Cardiac muscle cell (in vitro differentiated cells and primary cell): ENCODE results near the gene C5AR2. TPM values are rescaled to one million over a fixed set of nuclear protein-coding genes. Genes with fewer than 3 reads are reported as not detected.
"Not testable (repeated sequence)": the region's sequence is repeated elsewhere in the genome, so short reads cannot be mapped to it uniquely, and the experiment has no call there.

Experiments
- DNase-seq, 2 donors: peaks; one replicate each; pipeline versions ENCODE4 v3.0.0 to v3.0.0-alpha.2; 2010 to 2017; ENCODE audit warnings: low read depth in 1 of 2, low spot score in 1 of 2
- H3K27ac ChIP-seq: fragments of 200-600 bp; sonication (generic); 2 replicates; pipeline ENCODE4 v1.5.1; 2016
- H3K27me3 ChIP-seq: fragments of 200-600 bp; sonication (generic); 2 replicates; pipeline ENCODE4 v1.6.0; 2016; ENCODE audit warnings: control low read depth
- H3K36me3 ChIP-seq: fragments of 200-600 bp; sonication (generic); 2 replicates; pipeline ENCODE4 v1.5.1; 2016; ENCODE audit warnings: control low read depth
- H3K4me1 ChIP-seq: fragments of 200-600 bp; sonication (generic); 2 replicates; pipeline ENCODE4 v1.8.1; 2017; ENCODE audit warnings: low read depth, mild to moderate bottlenecking, mixed run types
- H3K4me3 ChIP-seq: fragments of 200-600 bp; sonication (generic); 2 replicates; pipeline ENCODE4 v1.5.1; 2016; ENCODE audit warnings: mild to moderate bottlenecking
- H3K9me3 ChIP-seq: fragments of 200-600 bp; sonication (generic); 2 replicates; pipeline ENCODE4 v1.5.1; 2017; ENCODE audit warnings: low read depth, mild to moderate bottlenecking, control low read depth
- polyA plus RNA-seq: library from polyadenylated mRNA; unstranded; fragments of >200 nt; fragmentation: Nextera tagmentation; extraction: Ambion mirVana; gene quantifications from 2 replicates; pipeline ENCODE4 v1.2.1, GENCODE V29; 2016
- total RNA-seq: library from RNA; depleted of rRNA; stranded (reverse); fragments of >200 nt; gene quantifications from 2 replicates; pipeline ENCODE4 v1.2.3, GENCODE V29; 2016
- TF ChIP-seq, protein P1 (sequence below): IDR thresholded peaks from 2 replicates; pipeline ENCODE4 v1.5.1; 2012; ENCODE audit warnings: low read depth, mild to moderate bottlenecking, low read length

C5AR2 gene
- total and polyA plus RNA-seq, 2 experiments from 2014 or later: not detected

DNA sequence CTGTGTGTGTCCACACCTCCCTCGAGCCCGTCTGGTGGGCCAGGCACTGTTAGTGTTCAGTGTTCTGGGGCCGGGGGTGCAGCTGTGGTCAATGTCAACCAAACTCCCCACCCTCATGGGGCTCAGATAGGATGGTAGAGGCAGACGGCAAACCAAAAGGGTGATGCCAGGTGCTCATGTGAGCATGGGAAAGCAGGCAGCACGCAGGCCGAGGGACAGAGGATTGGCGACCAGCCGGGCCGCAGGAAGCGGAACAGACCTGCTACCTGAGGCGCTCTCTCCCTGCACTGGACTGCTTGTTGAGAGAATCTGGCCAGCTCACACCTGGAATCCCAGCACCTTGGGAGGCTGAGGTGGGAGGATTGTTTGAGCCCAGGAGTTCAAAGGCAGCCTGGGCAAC, 46.3 kb downstream of the C5AR2 start:
- Histone ChIP-seq H3K27me3 (no peaks in the 10 kb centered on the region), H3K36me3 (peaks cover 31% of the 10 kb centered on the region), H3K4me1 (no peaks in the 10 kb centered on the region), H3K9me3 (no peaks in the 10 kb centered on the region), H3K4me3 (no peak overlapping the region), H3K27ac (no peak overlapping the region)
- TF ChIP-seq, protein P1, sequence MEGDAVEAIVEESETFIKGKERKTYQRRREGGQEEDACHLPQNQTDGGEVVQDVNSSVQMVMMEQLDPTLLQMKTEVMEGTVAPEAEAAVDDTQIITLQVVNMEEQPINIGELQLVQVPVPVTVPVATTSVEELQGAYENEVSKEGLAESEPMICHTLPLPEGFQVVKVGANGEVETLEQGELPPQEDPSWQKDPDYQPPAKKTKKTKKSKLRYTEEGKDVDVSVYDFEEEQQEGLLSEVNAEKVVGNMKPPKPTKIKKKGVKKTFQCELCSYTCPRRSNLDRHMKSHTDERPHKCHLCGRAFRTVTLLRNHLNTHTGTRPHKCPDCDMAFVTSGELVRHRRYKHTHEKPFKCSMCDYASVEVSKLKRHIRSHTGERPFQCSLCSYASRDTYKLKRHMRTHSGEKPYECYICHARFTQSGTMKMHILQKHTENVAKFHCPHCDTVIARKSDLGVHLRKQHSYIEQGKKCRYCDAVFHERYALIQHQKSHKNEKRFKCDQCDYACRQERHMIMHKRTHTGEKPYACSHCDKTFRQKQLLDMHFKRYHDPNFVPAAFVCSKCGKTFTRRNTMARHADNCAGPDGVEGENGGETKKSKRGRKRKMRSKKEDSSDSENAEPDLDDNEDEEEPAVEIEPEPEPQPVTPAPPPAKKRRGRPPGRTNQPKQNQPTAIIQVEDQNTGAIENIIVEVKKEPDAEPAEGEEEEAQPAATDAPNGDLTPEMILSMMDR: no peak
- no peak for DNase-seq

DNA sequence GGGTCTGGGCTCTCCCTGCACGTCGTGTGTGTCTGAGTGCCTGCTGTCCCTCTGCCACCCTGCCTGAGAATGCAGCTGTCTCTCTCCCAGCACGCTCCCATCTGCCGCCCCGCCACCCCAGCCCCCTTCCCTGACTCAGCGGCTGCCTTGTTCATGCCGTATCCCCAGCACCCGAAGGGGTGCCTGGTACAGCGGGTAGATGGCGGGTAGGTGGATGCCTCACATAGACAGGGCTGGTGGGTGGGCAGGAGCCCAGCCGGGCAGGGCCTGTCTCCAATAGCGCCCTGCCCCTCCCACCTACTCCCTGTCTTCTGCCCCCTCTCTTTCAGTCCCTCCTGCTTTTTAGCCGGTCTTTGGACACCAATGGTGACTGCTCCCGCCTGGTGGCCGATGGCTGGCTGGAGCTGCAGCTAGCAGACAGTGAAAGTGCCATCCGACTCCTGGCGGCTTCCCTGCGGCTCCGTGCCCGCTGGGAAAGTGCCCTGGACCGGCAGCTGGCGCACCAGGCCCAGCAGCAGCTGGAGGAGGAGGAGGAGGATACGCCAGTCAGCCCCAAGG, 47.5 kb downstream of the C5AR2 start:
- no peak overlapping the region for H3K4me3 ChIP-seq
- no peak for DNase-seq
- no peak overlapping the region for H3K27ac ChIP-seq
- TF ChIP-seq, protein P1: no peak
- no peaks in the 10 kb centered on the region for H3K4me1 ChIP-seq
- H3K36me3 ChIP-seq: peaks cover 25% of the 10 kb centered on the region
- no peaks in the 10 kb centered on the region for H3K27me3 ChIP-seq
- no peaks in the 10 kb centered on the region for H3K9me3 ChIP-seq

DNA sequence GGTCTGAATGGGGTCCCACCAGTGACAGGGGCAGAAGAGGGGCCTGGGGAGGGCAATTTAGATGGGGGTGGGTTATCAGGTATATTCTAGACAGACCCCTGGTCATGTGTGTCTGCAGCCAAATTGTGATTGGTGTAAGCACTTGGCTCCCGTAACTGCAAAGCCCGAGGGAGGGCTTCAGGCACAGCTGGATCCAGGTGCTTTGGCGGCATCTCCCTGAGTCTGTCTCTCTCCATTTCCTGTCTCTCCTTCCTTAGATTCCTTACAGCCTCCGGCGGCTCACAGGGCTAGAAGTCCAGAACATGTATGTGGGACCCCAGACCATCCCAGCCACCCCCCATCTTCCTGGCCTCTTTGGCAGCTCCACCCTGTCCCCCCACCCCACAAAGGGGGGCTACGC, 48.6 kb downstream of the C5AR2 start:
- DNase-seq: no peak
- Histone ChIP-seq H3K4me1 (no peaks in the 10 kb centered on the region), H3K4me3 (no peak overlapping the region), H3K27ac (no peak overlapping the region), H3K27me3 (no peaks in the 10 kb centered on the region), H3K36me3 (peaks cover 21% of the 10 kb centered on the region), H3K9me3 (no peaks in the 10 kb centered on the region)
- TF ChIP-seq, protein P1: no peak

DNA sequence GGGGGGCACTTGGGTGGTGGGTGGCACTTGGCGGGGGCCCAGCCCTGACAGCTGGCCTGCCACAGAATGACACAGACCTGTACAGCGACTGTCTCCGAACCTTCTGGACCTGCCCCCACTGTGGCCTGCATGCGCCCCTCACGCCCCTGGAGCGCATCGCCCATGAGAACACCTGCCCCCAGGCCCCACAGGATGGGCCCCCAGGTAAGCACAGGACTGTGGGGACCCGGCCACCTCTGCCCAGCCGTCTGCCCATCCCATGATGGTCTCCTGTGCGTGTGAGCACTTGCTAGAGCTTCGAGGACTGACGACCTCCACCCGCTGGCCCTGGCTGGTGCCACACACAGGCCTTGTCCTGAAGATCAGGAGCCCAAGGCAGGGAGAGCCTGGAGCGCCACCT, 49.1 kb downstream of the C5AR2 start:
- Histone ChIP-seq H3K36me3 (peaks cover 21% of the 10 kb centered on the region), H3K9me3 (no peaks in the 10 kb centered on the region), H3K4me1 (no peaks in the 10 kb centered on the region), H3K27ac (no peak overlapping the region), H3K27me3 (no peaks in the 10 kb centered on the region), H3K4me3 (no peak overlapping the region)
- TF ChIP-seq, protein P1: no peak
- no peak for DNase-seq

DNA sequence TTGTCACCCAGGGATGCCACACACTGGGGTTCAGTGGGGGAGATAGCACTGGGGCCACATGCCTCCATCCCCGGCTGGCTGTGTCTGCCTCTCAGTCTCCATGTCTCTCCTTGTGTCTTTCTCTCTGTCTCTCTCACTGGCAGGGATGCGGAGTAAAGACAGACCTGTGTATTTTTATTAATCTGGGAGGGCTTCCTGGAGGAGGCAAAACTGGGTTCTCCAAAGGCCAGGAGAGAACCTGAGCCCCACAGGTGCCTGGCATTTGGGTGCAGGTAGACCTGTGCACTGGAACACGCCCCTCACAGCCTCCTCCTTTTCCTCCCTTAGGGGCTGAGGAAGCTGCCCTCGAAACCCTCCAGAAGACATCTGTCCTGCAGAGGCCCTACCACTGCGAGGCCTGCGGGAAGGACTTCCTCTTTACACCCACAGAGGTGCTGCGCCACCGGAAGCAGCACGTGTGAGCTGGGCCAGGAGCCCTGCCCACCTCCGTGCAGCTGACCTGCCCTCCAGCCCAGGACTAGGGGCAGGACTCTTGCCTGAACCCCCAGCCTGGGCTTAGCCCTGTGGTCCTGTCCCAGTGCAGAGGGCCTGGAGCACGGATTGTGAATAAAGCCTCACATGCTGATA, 49.8 kb downstream of the C5AR2 start:
- H3K4me1 ChIP-seq: no peaks in the 10 kb centered on the region
- TF ChIP-seq, protein P1: no peak
- no peak for DNase-seq
- H3K4me3 ChIP-seq: no peak overlapping the region
- H3K27me3 ChIP-seq: no peaks in the 10 kb centered on the region
- H3K9me3 ChIP-seq: no peaks in the 10 kb centered on the region
- no peak overlapping the region for H3K27ac ChIP-seq
- H3K36me3 ChIP-seq: peaks cover 15% of the 10 kb centered on the region

DNA sequence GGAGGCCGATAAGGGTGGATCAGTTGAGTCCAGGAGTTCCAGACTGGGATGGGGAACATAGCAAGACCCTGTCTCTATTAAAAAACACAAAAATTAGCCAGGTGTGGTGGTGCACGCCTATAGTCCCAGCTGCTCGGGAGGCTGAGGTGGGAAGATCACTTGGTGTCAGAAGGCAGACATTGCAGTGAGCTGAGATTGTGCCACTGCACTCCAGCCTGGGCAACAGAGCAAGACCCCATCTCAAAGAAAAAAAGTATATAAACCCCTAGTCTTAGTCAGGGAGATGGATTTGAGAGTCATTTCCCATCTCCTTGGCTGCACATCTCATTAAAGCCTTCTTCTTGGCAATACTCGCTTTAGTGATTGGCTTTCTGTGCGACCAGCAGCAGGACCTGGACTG, 51.9 kb downstream of the C5AR2 start:
- H3K36me3 ChIP-seq: peaks cover 13% of the 10 kb centered on the region
- H3K9me3 ChIP-seq, H3K4me3 ChIP-seq, H3K27me3 ChIP-seq, H3K27ac ChIP-seq, DNase-seq, H3K4me1 ChIP-seq: not testable (repeated sequence)

DNA sequence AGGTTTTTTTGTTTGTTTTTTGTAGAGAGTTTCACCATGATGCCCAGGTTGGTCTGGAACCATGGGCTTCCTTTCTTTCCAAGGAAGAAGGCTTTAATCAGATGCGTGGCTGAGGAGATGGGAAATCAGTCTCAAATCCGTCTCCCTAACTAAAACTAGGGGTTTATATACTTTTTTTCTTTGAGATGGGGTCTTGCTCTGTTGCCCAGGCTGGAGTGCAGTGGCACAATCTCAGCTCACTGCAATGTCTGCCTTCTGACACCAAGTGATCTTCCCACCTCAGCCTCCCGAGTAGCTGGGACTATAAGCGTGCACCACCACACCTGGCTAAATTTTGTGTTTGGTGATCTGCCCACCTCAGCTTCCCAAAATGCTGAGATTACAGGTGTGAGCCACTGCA, 52.6 kb downstream of the C5AR2 start:
- H3K27me3 ChIP-seq, H3K9me3 ChIP-seq, H3K4me1 ChIP-seq, H3K27ac ChIP-seq, H3K4me3 ChIP-seq, DNase-seq: not testable (repeated sequence)
- H3K36me3 ChIP-seq: peaks cover 13% of the 10 kb centered on the region

DNA sequence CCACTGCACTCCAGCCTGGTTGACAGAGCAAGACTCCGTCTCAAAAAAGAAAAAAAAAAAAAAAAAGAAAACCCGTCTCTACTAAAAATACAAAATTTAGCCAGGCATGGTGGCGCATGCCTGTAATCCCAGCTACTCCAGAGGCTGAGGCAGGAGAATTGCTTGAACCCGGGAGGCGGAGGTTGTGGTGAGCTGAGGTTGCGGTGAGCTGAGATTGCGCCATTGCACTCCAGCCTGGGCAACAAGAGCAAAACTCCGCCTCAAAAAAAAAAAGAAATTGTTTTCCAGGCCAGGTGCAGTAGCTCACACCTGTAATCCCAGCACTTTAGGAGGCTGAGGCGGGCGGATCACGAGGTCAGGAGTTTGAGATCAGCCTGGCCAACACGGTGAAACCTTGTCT, 54.6 kb downstream of the C5AR2 start:
- not testable (repeated sequence) for H3K27me3 ChIP-seq, H3K4me3 ChIP-seq, DNase-seq, H3K9me3 ChIP-seq, H3K4me1 ChIP-seq, H3K27ac ChIP-seq, H3K36me3 ChIP-seq

DNA sequence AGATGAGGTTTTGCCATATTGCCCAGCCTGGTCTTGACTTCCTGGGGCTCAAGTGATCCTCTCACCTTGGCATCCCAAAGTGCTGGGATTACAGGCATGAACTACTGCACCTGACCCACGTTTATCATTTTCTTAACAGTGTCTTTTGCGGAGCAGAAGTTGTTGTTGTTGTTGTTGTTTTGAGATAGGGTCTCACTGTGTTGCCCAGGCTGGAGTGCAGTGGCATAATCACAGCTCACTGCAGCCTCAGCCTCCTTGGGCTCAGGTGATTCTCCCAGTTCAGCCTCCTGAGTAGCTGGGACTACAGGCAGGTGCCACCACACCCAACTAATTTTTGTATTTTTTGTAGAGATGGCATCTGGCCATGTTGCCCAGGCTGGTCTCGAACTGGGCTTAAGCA, 55.6 kb downstream of the C5AR2 start:
- H3K36me3 ChIP-seq, H3K9me3 ChIP-seq, H3K4me1 ChIP-seq, H3K27me3 ChIP-seq, DNase-seq, H3K27ac ChIP-seq, H3K4me3 ChIP-seq: not testable (repeated sequence)
